UCSD-AML1 (cell line): ENCODE results near the gene C4orf46.
"Not testable (repeated sequence)": the region's sequence is repeated elsewhere in the genome, so short reads cannot be mapped to it uniquely, and the experiment has no call there.

Experiments
- DNase-seq: peaks from one replicate; lab custom pipeline; 2025; ENCODE audit not compliant: unreplicated experiment; lab: John Stamatoyannopoulos, UW

The C4orf46 gene

DNA sequence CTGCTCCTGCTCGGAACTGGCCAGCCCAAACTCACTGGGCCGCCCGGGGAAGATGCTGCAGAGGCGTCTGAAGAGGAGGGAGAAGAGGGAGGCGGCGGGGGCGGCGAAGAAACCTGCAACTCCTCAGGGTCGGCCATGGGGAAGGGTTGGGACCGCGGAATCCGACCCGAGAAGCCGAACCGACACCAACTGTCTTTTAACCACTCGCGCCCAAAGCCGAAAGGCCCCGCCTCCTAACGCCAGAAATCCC is at the start of gene C4orf46:
C4orf46 (minus strand) TSS at position 223 of the 250 bp plus-strand sequence; CDS start at position 137, 86 bp downstream.
- no peak for DNase-seq

DNA sequence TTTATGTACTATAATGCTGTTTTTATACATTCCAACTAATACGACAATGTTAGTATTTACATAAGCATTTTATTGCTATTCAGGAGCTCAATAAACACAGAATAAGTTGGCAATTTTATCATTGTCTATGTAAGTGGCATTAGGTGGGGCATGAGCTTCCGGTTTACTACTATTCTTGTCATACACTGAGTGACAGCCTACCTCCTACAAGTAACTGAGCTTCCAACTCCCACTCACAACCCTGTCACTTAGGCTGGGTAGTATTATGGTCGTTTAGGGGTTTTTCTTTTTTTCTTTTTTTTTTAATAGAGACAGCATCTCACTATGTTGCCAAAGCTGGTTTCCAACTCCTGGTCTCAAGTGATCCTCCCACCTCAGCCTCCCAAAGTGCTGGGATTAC is 44.1 kb upstream of the C4orf46 start:
- no peak for DNase-seq

DNA sequence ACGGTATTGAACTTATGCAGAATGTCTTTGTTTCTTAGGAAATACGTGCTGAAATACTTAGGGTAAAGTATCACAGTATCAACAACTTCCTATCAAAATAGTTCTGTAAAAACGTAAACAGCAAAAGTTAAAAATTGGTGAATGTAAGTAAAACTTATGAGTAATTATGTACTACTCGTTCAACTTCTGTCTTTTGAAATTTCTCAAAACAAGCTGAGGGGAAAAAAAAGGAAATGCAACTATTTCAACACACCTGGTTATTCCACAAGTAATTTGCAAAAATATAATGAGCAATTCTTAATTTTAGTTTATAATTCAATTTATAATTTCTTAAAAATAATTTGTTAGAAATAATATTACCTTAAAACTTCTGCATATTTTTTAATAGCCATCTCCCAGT is 43.2 kb upstream of the C4orf46 start:
- DNase-seq = no peak

DNA sequence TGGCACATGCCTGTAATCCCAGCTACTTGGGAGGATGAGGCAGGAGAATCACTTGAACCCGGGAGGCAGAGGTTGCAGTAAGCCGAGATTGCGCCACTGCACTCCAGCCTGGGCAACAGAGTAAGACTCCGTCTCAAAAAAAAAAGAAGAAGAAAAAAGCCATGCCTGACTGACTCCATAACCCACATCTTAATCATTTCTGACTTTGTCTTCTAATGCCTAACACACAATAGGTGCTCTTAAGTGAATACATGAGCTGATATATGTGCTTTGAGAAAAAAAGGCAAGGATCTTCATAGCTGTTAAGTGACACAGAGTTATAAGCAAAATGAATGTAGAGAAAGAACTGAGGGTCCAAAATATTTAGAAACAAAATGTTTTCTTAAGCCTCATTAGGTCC is 40.9 kb upstream of the C4orf46 start:
- not testable (repeated sequence) for DNase-seq

DNA sequence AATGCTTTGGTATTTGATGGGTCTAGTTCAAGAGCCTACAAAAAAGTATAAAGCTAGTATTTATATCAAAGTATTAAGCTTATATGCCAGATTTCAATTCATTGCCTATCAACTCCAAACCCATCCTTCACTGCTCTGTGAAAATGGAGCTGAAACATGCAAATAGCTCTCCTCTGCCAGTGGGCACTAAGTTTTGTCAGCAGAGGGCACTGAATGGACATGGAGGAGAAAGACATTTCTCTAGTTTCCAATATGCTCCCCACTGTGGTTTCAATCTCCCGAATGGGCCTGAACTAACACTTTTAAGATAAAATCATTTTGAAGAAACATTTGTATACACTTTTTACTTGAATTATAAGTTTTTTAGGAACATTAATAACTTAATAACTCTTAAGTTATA is 39.1 kb upstream of the C4orf46 start:
- DNase-seq = no peak

DNA sequence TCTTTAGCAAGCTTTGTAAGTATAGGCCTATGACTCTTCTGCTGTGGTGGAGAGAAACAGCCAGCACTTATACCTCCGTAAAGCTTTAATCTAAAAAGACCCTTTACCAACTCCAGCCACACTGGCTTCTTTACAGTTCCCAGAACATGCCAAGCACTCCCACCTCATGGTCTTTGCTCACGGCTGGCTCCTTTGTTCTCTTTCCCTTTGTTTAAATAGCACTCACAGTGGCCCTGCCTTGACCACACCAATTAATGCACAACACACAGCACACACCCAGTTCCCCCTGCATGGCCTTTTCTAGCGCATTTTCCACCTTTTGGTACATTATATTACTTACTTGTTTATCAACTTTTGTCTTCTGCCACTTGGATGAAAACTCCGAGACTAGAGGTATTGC is 32.6 kb upstream of the C4orf46 start:
- DNase-seq = no peak

DNA sequence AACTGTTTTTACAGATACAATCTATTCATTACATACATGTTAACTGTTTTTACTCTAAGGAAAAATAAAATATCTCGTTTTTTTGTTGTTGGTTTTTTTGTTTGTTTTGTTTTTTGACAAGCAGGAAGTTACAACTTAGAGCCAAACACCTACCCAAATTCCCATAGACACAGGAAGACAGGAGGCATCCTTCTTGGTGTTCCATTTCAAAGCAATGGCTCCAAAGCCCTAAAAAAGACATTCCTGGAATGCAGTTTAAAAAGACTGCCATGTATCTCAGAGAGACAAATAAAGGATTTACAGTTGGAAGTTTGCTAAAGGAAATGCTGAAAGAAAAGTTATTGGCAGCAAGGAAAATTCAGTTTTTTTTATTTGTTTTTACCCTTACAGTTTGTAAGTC is 17.1 kb upstream of the C4orf46 start:
- no peak for DNase-seq

DNA sequence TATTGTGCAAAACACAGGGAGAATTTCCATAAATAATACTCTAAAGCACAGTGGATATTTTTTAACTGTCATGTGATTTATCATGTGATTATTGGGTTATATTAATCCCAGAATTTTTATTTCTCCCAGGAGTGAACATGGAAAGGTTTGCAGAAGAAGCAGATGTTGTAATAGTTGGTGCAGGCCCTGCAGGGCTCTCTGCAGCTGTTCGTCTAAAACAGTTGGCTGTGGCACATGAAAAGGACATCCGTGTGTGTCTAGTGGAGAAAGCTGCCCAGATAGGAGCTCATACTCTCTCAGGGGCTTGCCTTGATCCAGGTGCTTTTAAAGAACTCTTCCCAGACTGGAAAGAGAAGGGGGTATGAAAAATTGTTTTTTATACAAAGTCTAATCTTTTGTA is 10.4 kb upstream of the C4orf46 start:
- DNase-seq = no peak

DNA sequence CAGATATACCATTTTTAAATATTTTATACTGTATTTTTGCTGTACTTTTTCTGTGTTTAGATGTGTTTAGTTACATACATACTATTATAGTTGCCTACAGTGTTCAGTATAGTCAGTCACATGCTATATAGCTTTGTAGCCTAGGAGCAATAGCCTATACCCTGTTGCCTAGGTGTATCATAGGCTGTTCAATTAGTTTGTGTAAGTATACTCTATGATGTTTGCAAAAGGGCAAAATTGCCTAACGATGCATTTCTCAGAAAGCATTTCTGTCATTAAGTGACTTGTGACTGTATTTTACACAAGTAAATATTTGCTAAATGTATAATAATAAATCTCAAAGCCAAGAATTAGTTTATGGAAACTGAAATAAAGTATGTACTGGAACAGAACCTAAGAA is 9.9 kb upstream of the C4orf46 start:
- DNase-seq = no peak

DNA sequence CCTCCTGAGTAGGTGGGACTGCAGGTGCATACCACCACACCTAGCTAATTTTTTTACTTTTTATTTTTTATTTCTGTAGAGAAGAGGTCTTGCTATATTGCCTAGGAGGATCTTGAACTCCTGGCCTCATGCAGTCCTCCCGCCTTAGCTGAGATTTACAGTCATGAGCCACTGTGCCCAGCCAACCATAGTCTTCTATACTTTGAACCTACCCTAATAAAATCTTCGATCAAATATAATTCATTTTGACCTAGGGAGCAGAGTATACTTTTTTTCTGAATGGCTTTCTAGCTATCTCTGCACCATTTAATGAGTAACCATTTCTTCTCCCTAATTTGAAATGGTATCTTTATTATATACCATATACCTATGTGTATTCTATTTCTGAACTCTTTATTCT is 7.1 kb upstream of the C4orf46 start:
- DNase-seq = no peak

DNA sequence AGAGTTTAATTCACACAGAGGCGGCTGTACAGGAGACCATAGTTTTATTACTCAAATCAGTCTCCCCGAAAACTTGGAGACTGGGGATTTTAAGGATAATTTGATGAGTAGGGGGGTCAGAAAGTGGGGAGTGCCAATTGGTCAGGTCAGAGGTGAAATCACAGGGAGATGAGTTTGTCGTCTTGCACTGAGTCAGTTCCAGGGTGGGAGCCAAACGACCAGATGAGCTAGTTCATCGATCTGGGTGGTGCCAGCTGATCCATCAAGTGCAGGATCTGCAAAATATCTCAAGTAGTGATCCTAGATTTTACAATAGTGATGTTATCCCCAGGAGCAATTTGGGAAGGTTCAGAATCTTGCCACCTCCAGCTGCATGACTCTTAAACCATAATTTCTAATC is 4.4 kb upstream of the C4orf46 start:
- no peak for DNase-seq

DNA sequence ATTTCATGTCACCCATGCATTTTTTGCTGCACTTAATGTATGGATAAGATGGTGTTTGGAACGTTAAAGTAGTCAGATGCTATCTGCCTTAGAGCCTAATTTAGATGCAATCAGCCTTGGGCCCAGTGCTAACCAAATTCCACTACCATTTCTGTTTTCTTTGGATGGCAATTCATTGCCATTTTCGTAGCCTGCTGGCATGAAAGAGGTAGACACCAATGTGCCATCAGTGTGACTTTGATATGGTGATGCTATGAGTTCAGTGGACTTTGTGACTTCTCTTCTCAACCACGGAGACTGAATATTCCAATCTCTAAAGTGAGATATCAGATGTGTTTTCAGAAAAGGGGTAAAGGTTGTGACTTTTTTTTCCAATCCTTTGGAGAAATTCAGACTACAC is 1.9 kb upstream of the C4orf46 start:
- DNase-seq = no peak

DNA sequence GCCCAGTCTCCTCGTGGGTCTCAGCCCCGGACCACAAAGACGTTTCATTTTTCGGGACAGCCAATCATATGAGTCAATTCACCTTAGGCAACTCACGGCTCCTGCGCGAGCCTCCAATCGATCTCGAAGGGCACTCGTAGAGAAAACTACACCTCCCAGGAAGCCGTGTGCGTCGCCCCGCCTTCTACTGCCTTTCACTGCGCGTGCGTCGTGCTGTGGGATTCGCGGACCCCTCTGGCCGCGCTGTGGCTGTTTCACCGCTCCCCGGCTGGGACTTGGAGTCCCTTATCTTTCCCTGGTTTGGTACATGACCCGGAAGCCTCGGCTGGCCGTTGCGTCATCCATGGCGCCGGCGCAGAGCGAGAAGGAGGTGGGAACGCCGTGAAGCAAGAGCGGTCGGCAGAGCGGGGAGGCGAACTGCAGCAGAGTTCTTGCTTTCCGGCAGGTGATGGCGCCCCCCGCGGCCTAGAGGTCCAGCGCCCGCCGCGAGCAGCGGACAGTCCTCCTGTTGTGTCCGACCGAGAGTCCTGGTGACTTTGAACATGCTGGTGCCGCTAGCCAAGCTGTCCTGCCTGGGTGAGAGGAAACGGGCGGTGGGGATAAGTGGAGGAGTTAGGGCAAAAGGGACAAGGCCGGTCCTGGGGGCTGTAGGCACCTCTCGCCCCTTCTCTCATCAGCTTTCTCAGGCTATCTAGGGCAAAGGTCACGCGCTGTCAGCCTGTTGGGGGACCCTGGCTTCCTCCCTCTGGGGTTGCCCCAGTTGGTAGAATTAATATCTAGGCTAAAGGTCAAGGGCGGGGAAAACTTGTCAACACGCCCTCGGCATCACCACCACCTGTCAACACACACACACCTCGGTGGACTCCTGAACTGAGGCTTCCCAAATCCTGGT is 474 bp upstream of the C4orf46 start, which contains the start of gene ETFDH:
ETFDH (plus strand) TSS at position 382 of the 892 bp plus-strand sequence; CDS start at position 543, 161 bp downstream.
- peak; percentile 100 for DNase-seq

DNA sequence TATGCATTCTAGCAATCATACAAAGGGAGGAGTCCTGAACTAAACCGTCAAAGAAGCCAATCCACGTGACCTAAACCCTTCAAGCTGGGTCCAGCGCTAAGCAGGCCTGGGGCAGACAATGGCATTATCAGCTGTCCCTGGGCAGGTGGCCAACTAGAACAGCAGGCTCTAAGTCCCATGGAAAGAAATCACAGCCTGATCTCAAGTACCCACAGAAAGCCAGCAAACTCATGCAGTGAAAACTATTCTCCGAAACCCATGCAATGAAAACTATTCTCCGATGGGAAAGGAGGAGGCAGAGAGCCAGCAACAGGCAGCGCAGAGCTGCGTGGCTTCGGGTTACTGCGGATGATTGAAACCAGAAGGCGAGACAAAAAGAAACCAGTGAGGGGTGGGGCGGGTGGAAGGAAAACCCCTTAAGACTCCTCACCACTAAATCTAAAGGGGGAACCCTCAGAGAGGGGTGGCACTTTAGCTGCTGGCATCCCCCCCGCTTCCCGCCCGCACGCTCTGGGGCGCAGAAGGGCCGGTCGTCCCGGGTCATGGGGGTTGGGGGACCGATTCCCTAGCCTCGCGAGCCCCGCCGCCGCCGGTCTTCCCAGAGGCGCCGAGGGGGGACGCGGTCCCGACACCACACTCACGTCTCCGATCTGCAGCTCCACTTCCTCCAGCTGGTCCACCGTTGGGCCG is 567 bp downstream of the C4orf46 start:
- DNase-seq = peak; percentile 59

DNA sequence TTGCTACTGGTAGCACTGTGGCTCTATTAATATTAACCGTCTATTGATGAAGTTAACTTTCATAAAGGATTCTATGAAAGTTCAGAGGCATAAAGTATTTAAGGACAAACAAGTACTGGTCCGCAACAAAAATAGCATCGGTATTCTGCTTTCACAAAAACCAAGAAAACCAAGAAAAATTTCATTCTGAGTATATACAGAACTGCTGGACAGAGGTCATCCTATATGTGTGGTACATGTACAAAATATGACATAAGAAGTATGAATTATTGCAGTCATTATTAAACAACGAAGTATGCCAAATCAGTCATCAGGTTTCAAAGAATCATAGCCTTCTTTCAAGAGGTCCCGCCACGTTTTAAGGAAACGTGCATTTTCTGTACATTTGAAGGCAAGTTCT is 2.4 kb downstream of the C4orf46 start:
- no peak for DNase-seq

DNA sequence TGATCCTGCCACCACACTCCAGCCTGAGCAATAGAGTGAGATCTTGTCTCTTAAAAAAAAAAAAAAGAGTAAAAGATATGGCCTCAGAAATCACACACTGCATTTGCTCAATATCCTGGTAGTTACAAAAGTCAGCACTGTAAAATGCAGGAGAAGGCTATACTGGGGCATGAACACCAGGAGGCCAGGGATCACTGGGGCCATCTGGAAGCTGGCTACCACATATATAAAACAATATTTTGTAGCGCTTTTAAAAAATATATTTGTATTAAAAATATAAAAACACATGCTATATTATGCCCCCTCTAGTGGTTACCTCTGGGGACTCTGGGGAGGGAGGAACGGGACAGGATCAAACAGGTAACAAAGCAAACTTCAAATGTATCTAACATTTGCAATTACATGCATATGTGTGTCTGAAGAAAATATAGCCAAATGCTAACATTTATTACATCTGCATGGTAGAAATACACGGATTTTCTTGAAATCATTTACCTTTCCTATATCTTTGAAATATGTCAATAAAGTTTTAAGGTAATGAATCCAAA is 4.0 kb downstream of the C4orf46 start:
- peak; percentile 24 for DNase-seq

DNA sequence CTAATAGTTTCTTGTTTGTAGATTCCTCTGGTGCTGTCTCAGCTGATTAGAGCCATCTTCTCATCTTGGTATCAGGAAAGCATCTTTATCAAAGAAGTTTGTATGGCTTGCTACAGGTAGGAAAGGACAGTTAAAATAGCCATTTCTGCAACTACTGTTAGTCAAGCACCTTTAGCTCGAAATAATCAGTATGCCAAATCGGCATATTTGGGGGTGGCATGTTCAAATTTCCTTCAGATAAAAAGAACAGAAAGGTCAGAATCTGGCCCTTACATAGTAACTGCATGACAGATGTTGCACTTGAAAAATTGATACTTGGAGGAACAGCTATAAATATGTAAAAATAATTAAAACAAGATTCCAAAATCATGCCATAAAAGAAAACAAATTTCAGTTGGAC is 4.8 kb downstream of the C4orf46 start:
- DNase-seq = no peak

DNA sequence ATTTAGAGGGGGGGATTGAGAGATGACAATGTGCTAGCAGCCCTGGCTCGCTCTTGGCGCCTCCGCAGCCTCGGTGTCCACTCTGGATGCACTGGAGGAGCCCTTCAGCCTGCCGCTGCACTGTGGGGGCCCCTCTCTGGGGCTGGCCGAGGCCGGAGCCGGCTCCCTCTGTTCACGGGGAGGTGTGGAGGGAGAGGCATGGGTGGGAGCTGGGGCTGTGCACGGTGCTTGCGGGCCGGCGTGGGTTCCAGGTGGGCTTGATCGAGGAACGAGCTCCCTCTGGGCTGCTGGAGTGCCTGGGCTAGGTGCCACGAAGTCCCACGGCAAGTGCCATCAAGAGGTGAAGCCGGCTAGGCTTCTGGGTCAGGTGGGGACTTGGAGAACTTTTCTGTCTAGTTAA is 6.9 kb downstream of the C4orf46 start:
- DNase-seq = no peak

DNA sequence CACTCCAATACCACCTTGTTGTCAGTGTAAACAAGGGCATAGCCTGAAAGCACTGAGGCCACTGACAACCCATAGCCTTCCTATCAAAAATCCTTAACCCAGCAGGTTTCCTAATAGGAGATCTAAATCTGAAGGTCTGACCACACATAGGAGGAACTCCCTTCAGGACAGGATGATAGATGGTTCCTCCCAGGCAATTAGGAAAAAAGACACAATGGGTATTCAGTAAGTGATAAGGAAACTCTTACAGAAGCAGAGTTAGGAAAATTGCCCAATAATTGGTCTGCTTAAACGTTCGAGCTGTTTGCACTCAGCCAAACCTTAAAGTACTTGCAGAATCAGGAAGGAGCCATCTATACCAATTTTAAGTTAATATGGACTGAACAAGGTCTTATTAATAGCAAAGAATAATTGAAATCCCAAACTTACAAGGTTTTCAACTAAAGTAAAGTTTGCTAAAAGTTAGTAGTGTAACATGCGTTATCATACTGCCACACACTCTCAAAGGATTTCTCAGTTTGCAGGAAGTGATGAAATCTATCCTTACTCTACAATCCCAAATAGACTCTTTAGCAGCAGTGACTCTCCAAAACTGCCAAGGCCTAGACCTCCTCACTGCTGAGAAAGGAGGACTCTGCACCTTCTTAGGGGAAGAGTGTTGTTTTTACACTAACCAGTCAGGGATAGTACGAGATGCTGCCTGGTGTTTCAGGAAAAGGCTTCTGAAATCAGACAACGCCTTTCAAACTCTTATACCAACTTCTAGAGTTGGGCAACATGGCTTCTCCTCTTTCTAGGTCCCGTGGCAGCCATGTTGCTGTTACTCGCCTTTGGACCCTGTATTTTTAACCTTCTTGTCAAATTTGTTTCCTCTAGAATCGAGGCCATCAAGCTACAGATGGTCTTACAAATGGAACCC is 7.7 kb downstream of the C4orf46 start:
- peak; percentile 11 for DNase-seq

DNA sequence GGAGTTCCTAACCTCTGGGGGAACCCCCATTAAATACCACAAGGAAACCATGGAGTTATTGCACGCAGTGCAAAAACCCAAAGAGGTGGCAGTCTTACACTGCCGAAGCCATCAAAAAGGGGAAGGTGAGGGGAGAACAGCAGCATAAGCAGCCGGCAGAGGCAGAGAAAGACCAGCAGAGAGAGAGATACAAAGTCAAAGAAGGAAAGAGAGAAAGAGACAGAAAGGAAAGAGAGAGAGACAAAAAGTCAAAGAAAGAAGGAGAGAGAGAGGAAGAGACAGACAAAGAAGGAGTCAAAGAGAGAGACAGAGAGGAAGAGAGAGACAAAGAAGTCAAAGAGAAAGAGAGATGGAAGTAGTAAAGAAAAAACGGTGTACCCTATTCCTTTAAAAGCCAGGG is 8.4 kb downstream of the C4orf46 start:
- DNase-seq = peak; percentile 37

DNA sequence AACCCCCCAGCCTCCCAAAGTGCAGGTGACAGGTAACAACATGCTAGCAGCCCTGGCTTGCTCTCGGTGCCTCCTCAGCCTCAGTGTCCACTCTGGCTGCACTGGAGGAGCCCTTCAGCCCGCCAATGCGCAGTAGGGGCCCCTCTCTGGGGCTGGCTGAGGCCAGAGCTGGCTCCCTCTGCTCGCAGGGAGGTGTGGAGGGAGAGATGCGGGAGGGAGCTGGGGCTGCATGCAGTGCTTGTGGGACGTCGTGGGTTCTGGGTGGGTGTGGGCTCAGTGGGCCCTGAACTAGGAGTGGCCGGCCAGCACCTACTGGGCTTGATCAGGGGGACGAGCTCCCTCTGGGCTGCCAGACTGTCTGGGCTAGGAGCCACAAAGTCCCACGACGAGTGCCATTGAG is 14.4 kb downstream of the C4orf46 start:
- no peak for DNase-seq
